Activated T-helper 17 cell treated with anti-CD3 and anti-CD28 coated beads, Interleukin-2, amount 50 U/mL, for 72 hours (primary cell): Measurements from ENCODE around the gene SSH2. TPM values are rescaled to one million over a fixed set of nuclear protein-coding genes. Genes with fewer than 3 reads are reported as not detected.
A peak's percentile ranks its signal among the peaks of the same experiment; 100 is the strongest.
"Not testable (repeated sequence)": the region's sequence is repeated elsewhere in the genome, so short reads cannot be mapped to it uniquely, and the experiment has no call there.

Experiments used
- ATAC-seq: fragments of 150-1000 bp; cut with Tn5 transposase; replicated peaks from 2 replicates; pipeline ENCODE4 v1.10.0; 2021; ENCODE audit warnings: mild to moderate bottlenecking, moderate library complexity
- H3K27ac Mint-ChIP-seq: one replicate; pipeline ENCODE4 v1.8.0; 2022; ENCODE audit warnings: mixed read lengths
- H3K27me3 Mint-ChIP-seq: one replicate; pipeline ENCODE4 v1.8.0; 2022; ENCODE audit warnings: mixed read lengths
- H3K36me3 Mint-ChIP-seq: one replicate; pipeline ENCODE4 v1.8.0; 2022; ENCODE audit warnings: low read depth, mild to moderate bottlenecking, mixed read lengths
- H3K4me1 Mint-ChIP-seq: one replicate; pipeline ENCODE4 v1.8.0; 2022; ENCODE audit warnings: mixed read lengths
- H3K4me3 Mint-ChIP-seq: one replicate; pipeline ENCODE4 v1.8.0; 2022; ENCODE audit warnings: mild to moderate bottlenecking, mixed read lengths
- H3K9me3 Mint-ChIP-seq: one replicate; pipeline ENCODE4 v1.8.0; 2022; ENCODE audit warnings: mixed read lengths
- total RNA-seq, 2 donors: library from RNA; stranded (reverse); gene quantifications; one replicate each; pipeline ENCODE4 v1.2.3, GENCODE V29; 2022

The SSH2 gene
- total RNA-seq, 2 donors from 2014 or later: 49.7 to 50.0 TPM

GRCh38 chr17:29909236-29910003 lies 20.6 kb downstream of the SSH2 start:
- H3K36me3 Mint-ChIP-seq: no peaks in the 10 kb centered on the region
- H3K4me3 Mint-ChIP-seq: no peak overlapping the region
- no peaks in the 10 kb centered on the region for H3K9me3 Mint-ChIP-seq
- ATAC-seq: peak; percentile 86
- H3K4me1 Mint-ChIP-seq: peaks cover 18% of the 10 kb centered on the region
- H3K27ac Mint-ChIP-seq: no peak overlapping the region
- no peaks in the 10 kb centered on the region for H3K27me3 Mint-ChIP-seq

DNA sequence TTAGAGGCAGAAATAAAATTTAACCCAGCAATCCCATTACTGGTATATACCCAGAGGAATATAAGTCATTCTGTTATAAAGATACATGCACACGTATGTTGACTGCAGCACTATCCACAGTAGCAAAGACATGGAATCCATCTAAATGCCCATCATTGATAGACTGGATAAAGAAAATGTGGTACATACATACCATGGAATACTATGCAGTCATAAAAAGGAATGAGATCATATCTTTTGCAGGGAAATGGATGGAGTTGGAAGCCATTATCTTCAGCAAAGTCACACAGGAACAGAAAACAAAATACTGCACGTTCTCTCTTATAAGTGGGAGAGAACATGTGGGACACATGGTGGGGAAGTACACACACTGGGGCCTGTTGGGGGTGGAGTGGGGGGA lies 23.1 kb downstream of the SSH2 start:
- no peaks in the 10 kb centered on the region for H3K36me3 Mint-ChIP-seq
- no peak overlapping the region for H3K4me3 Mint-ChIP-seq
- peaks cover 21% of the 10 kb centered on the region for H3K4me1 Mint-ChIP-seq
- H3K27ac Mint-ChIP-seq: no peak overlapping the region
- H3K27me3 Mint-ChIP-seq: no peaks in the 10 kb centered on the region
- no peaks in the 10 kb centered on the region for H3K9me3 Mint-ChIP-seq
- no peak for ATAC-seq

- Mint-ChIP-seq H3K4me3 (no peak overlapping the region), H3K9me3 (no peaks in the 10 kb centered on the region), H3K36me3 (no peaks in the 10 kb centered on the region), H3K27me3 (no peaks in the 10 kb centered on the region), H3K27ac (no peak overlapping the region), H3K4me1 (peaks cover 26% of the 10 kb centered on the region)
- no peak for ATAC-seq
Measured at GRCh38 chr17:29905879-29906167, 24.2 kb downstream of the SSH2 start.

DNA sequence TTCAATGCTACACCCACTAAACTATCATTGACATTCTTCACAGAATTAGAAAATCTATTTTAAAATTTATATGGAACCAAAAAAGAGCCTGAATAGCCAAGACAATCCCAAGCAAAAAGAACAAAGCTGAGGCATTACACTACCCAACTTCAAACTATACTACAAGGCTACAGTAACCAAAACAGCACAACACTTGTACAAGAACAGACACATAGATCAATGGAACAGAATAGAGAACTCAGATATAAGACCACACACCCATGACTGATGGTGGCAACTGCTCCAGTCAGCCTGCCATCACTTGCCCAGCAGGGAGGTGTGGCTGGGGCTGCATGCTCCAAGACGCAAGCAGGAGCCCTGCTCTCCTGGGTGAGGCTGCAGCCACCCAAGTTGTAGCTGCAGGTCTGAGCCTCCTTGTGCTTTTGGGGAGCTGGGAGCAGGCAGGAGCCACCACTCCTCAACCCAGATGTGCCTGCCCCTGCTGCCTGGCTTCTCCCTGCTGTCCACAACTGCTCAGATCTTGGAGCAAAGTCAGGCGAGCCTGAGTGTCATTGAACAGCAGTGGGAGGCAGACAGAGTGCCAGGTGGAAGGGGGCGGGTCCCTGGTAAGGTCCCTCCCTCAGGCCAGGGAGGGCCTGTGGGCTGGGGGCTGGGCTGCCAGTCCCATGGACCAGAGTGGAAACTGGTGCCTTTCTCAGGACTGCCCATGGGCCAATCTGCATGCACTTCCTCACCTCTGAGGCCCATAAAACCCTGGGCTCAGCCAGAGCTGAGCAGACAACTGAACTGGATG lies 24.7 kb downstream of the SSH2 start:
- Mint-ChIP-seq H3K36me3 (no peaks in the 10 kb centered on the region), H3K27me3 (no peaks in the 10 kb centered on the region), H3K4me3 (no peak overlapping the region), H3K27ac (no peak overlapping the region), H3K4me1 (peaks cover 24% of the 10 kb centered on the region), H3K9me3 (no peaks in the 10 kb centered on the region)
- ATAC-seq: no peak

DNA sequence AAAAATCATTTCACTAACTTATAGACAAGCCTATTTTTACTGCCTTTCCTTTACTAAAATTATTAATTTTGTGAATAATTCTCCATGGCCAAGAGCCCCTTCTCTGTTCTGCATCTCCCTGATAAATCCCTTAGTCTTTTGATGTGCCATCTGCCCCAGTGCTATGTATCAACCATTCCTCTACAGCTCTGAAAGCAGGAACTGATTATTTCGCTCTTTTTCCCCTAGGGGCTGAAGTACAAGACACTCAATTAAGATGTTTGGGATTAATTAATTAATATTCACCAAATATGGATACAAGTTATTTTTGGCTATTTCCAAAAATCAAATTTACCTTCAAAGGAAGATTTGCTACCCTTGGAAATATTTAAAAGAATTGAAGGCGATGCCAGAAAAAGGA lies 26.6 kb downstream of the SSH2 start:
- no peak for ATAC-seq
- Mint-ChIP-seq H3K27me3 (no peaks in the 10 kb centered on the region), H3K27ac (no peak overlapping the region), H3K4me1 (peaks cover 21% of the 10 kb centered on the region), H3K9me3 (no peaks in the 10 kb centered on the region), H3K4me3 (no peak overlapping the region), H3K36me3 (no peaks in the 10 kb centered on the region)

- not testable (repeated sequence) for H3K4me3 Mint-ChIP-seq, H3K27ac Mint-ChIP-seq, H3K9me3 Mint-ChIP-seq, H3K27me3 Mint-ChIP-seq, H3K36me3 Mint-ChIP-seq, ATAC-seq
- peaks cover 16% of the 10 kb centered on the region for H3K4me1 Mint-ChIP-seq
Measured at GRCh38 chr17:29897136-29897535, 32.9 kb downstream of the SSH2 start.

DNA sequence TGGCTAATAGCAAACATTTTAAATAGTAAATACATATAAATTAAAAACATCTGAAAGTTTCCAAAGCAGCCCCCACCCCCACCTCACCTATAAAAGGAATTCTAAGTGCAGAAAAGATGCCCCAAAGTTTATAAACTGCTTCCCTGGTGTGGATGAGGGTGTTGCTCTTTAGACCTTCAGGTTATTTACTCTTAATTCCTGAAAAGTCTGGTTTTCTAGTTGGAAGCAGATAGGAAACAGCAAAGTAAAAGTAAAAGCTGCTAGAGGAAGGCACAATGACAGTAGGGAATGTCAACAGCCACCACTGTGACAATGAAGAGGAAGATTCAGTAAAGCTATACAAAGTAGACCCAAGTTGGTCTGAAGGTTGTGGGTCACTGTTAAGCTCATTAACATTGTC lies 37.8 kb downstream of the SSH2 start:
- Mint-ChIP-seq H3K36me3 (no peaks in the 10 kb centered on the region), H3K4me1 (peaks cover 10% of the 10 kb centered on the region), H3K27me3 (no peaks in the 10 kb centered on the region), H3K4me3 (no peak overlapping the region), H3K27ac (no peak overlapping the region), H3K9me3 (no peaks in the 10 kb centered on the region)
- no peak for ATAC-seq

DNA sequence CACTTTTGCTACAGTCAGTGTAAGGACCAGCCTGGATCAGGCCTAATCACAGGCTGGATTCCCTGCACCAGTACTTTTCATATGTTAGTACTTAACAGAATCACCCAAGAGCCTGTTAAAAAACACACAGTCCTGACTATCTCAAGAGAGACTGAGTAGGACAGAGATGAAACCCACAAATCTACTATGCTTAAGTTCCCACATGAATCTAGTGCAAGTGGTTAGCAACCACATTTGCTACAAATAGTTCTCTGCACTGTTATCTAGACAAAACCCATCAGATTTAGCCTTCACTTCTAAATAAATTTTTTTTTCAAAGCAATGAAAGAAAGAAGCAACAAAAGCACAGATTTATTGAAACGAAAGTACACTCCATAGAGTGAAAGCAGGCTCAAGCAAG lies 38.9 kb downstream of the SSH2 start:
- no peak overlapping the region for H3K4me3 Mint-ChIP-seq
- peaks cover 11% of the 10 kb centered on the region for H3K4me1 Mint-ChIP-seq
- no peaks in the 10 kb centered on the region for H3K9me3 Mint-ChIP-seq
- H3K36me3 Mint-ChIP-seq: no peaks in the 10 kb centered on the region
- H3K27me3 Mint-ChIP-seq: no peaks in the 10 kb centered on the region
- no peak for ATAC-seq
- H3K27ac Mint-ChIP-seq: no peak overlapping the region

DNA sequence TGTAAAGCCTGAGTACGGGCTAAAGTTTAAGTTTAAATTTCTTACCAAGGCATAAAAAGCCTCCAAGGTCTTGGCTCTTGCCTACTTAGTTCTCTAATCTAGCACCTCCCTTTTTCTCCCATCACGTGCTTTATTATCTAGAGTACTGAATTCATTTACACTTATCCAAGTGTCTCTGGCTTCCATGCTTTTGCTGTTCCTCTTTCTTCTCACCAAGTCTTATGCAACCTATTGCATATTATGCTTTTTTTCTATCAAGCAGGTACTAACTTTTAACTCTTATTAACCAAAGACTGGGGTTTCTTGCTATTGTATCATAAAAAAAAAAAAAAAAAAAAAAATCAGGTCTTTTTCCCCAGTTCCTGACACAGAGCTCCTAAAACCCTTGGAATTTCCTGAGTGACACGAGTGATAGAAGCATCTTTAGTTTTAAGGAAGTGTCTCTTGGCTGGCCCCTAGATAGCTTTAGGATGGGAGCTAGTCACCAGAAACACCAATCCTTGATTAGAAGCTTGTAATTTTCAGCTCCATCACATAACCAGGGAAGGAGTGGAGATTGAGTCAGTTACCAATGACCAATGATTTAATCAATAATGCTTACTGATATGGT lies 44.9 kb downstream of the SSH2 start:
- H3K9me3 Mint-ChIP-seq: no peaks in the 10 kb centered on the region
- H3K4me3 Mint-ChIP-seq: no peak overlapping the region
- H3K27me3 Mint-ChIP-seq: no peaks in the 10 kb centered on the region
- H3K4me1 Mint-ChIP-seq: peaks cover 22% of the 10 kb centered on the region
- H3K36me3 Mint-ChIP-seq: no peaks in the 10 kb centered on the region
- ATAC-seq: no peak
- no peak overlapping the region for H3K27ac Mint-ChIP-seq

DNA sequence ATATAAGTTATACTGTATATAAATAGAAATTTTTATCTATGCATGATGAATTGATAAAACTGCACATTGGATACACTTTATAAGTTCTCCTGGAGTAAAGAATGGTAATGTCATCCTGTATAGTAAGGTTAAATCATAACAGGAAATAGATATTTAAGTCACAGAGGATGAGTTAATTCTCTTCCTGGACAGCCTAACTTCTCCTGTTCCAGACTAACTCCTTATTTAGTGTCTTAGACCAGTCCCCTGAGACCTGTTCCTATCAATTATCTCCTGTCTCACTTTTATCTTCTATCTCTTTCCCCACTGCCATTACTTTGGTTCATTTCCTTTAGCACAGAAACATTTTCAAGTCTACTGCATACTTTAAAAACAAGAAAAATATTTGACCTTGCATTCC lies 46.5 kb downstream of the SSH2 start:
- H3K4me3 Mint-ChIP-seq: no peak overlapping the region
- ATAC-seq: no peak
- H3K36me3 Mint-ChIP-seq: no peaks in the 10 kb centered on the region
- H3K9me3 Mint-ChIP-seq: no peaks in the 10 kb centered on the region
- H3K27ac Mint-ChIP-seq: peak overlapping the region; percentile 19
- peaks cover 22% of the 10 kb centered on the region for H3K4me1 Mint-ChIP-seq
- H3K27me3 Mint-ChIP-seq: no peaks in the 10 kb centered on the region

DNA sequence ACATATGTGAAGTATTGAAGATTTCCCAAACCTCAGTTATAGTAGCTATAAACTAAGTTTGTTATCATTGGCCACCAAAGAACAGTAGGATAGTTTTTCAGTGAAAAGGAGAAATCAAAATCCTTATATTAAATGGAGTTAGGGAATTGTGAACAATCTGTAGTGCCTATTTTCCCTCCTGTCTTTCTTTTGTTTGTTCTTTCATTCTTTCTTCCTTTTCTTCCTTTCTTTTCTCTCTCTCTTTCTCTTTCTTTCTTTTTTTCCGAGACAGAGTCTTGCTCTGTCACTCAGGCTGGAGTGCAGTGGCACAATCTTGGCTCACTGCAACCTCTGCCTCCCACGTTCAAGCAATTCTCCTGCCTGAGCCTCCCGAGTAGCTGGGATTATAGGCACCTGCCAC lies 48.8 kb downstream of the SSH2 start:
- H3K4me3 Mint-ChIP-seq: no peak overlapping the region
- no peaks in the 10 kb centered on the region for H3K27me3 Mint-ChIP-seq
- no peaks in the 10 kb centered on the region for H3K36me3 Mint-ChIP-seq
- peaks cover 22% of the 10 kb centered on the region for H3K4me1 Mint-ChIP-seq
- ATAC-seq: no peak
- H3K27ac Mint-ChIP-seq: no peak overlapping the region
- no peaks in the 10 kb centered on the region for H3K9me3 Mint-ChIP-seq

- H3K4me1 Mint-ChIP-seq: peaks cover 23% of the 10 kb centered on the region
- H3K36me3 Mint-ChIP-seq: no peaks in the 10 kb centered on the region
- H3K9me3 Mint-ChIP-seq: no peaks in the 10 kb centered on the region
- no peak overlapping the region for H3K27ac Mint-ChIP-seq
- no peak overlapping the region for H3K4me3 Mint-ChIP-seq
- no peaks in the 10 kb centered on the region for H3K27me3 Mint-ChIP-seq
- ATAC-seq: no peak
Measured at GRCh38 chr17:29880031-29880430, 50.0 kb downstream of the SSH2 start.

GRCh38 chr17:29874931-29875596 lies 55.0 kb downstream of the SSH2 start:
- Mint-ChIP-seq H3K9me3 (no peaks in the 10 kb centered on the region), H3K27ac (peak overlapping the region; percentile 2), H3K4me3 (no peak overlapping the region), H3K27me3 (no peaks in the 10 kb centered on the region), H3K36me3 (no peaks in the 10 kb centered on the region), H3K4me1 (peaks cover 12% of the 10 kb centered on the region)
- ATAC-seq: peak; percentile 70

DNA sequence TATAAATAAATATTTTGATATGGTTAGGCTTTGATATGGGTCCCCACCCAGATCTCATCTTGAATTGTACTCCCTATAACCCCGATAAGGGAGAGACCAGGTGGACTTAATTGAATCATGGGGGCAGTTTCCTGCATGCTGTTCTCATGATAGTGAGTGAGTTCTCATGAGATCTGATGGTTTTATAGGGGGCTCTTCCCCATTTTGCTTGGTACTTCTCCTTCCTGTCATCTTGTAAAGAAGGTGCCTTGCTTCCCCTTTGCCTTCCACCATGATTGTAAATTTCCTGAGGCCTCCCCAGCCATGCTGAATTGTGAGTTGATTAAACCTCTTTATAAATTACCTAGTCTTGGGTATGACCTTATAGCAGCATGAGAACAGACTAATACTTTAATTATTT lies 55.7 kb downstream of the SSH2 start:
- not testable (repeated sequence) for H3K9me3 Mint-ChIP-seq, H3K36me3 Mint-ChIP-seq, H3K4me3 Mint-ChIP-seq, H3K27ac Mint-ChIP-seq, H3K27me3 Mint-ChIP-seq, ATAC-seq
- H3K4me1 Mint-ChIP-seq: peaks cover 12% of the 10 kb centered on the region

- no peak for ATAC-seq
Measured at GRCh38 chr17:29873476-29873875, 56.6 kb downstream of the SSH2 start.

More at GRCh38 chr17:29873476-29873875, 56.6 kb downstream of the SSH2 start:
- H3K9me3 Mint-ChIP-seq: no peaks in the 10 kb centered on the region
- H3K36me3 Mint-ChIP-seq: no peaks in the 10 kb centered on the region
- H3K27me3 Mint-ChIP-seq: no peaks in the 10 kb centered on the region
- H3K27ac Mint-ChIP-seq: no peak overlapping the region
- H3K4me3 Mint-ChIP-seq: no peak overlapping the region
- peaks cover 12% of the 10 kb centered on the region for H3K4me1 Mint-ChIP-seq
